ENCODE data around the gene TMEM79. TPM values are rescaled to one million over a fixed set of nuclear protein-coding genes. Genes with fewer than 3 reads are reported as not detected.
A peak's percentile ranks its signal among the peaks of the same experiment; 100 is the strongest.

TMEM79 gene
- total RNA-seq, 1 experiment from 2014 or later, result 8.1 TPM

DNA sequence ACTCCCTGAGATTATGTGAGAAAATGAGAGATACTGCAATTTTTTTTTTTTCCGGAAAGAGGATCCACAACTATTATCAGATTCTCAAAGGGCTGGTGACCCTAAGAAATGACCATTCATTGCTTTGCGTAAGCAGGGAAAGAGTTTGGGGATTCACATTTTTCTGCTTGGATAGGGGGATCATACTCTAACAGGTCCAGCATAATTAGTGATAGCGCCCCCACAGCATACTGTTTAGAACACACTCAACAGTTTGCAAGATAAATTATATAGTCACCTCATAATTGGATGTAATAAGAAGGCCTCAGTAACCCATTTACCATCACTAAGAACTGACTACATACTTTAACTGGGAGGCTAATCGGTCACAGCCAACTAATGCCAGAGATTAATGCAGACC, 52.1 kb downstream of the TMEM79 start:
- CTCF ChIA-PET, result interaction anchor here (0.6 to 10.0 kb wide), 13 partner anchors 9 to 437 kb away, joined by 3 to 152 read pairs (median 4); no protein-coding TSS in a partner anchor
- Mint-ChIP-seq H3K4me3 (ENCODE audit: unreplicated experiment) (peak overlapping the region; percentile 96), H3K27ac (ENCODE audit: low read depth, unreplicated experiment) (peak overlapping the region; percentile 76), H3K27me3 (ENCODE audit: insufficient read depth, unreplicated experiment) (no peaks in the 10 kb centered on the region), H3K36me3 (ENCODE audit: insufficient read depth, unreplicated experiment) (peaks cover 57% of the 10 kb centered on the region), H3K9me3 (ENCODE audit: unreplicated experiment) (no peaks in the 10 kb centered on the region), H3K4me1 (ENCODE audit: insufficient read depth, unreplicated experiment) (peaks cover 24% of the 10 kb centered on the region)
- TF ChIP-seq, protein P1, sequence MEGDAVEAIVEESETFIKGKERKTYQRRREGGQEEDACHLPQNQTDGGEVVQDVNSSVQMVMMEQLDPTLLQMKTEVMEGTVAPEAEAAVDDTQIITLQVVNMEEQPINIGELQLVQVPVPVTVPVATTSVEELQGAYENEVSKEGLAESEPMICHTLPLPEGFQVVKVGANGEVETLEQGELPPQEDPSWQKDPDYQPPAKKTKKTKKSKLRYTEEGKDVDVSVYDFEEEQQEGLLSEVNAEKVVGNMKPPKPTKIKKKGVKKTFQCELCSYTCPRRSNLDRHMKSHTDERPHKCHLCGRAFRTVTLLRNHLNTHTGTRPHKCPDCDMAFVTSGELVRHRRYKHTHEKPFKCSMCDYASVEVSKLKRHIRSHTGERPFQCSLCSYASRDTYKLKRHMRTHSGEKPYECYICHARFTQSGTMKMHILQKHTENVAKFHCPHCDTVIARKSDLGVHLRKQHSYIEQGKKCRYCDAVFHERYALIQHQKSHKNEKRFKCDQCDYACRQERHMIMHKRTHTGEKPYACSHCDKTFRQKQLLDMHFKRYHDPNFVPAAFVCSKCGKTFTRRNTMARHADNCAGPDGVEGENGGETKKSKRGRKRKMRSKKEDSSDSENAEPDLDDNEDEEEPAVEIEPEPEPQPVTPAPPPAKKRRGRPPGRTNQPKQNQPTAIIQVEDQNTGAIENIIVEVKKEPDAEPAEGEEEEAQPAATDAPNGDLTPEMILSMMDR (IDR thresholded peaks at IDR 0.05; ENCODE audit: unreplicated experiment), result peak; percentile 24
- DNase-seq (ENCODE audit: unreplicated experiment), result peak; percentile 32
- no TSS peak for BruUV-seq (replicated peaks)
- intact Hi-C loops (cut with micrococcal nuclease), result no loop called here
- POLR2A ChIA-PET, result interaction anchor here (0.6 to 3.1 kb wide), 11 partner anchors 10 to 1926 kb away, joined by 3 to 39 read pairs (median 4); partner anchors contain the start of genes MEF2D, PMF1 and SMG5

GRCh38 chr1:156337052-156337887, 53.1 kb downstream of the TMEM79 start:
- intact Hi-C loops (cut with micrococcal nuclease), result no loop called here
- Mint-ChIP-seq H3K36me3 (ENCODE audit: insufficient read depth, unreplicated experiment) (peaks cover 47% of the 10 kb centered on the region), H3K27ac (ENCODE audit: low read depth, unreplicated experiment) (peak overlapping the region; percentile 76), H3K4me3 (ENCODE audit: unreplicated experiment) (peak overlapping the region; percentile 96), H3K27me3 (ENCODE audit: insufficient read depth, unreplicated experiment) (no peaks in the 10 kb centered on the region), H3K9me3 (ENCODE audit: unreplicated experiment) (no peaks in the 10 kb centered on the region), H3K4me1 (ENCODE audit: insufficient read depth, unreplicated experiment) (peaks cover 24% of the 10 kb centered on the region)
- TF ChIP-seq, protein P1 (IDR thresholded peaks at IDR 0.05; ENCODE audit: unreplicated experiment), result no peak
- ChIA-PET POLR2A (interaction anchor here (0.6 to 3.1 kb wide), 31 partner anchors 8 to 430 kb away, joined by 3 to 39 read pairs (median 4); partner anchors contain the start of genes GLMP, GPATCH4, MEF2D and MRPL24), CTCF (interaction anchor here (0.6 to 10.0 kb wide), 16 partner anchors 8 to 652 kb away, joined by 3 to 152 read pairs (median 4); no protein-coding TSS in a partner anchor)
- peak; percentile 29 for DNase-seq (ENCODE audit: unreplicated experiment)
- TSS peak; percentile 34 for BruUV-seq (replicated peaks)

DNA sequence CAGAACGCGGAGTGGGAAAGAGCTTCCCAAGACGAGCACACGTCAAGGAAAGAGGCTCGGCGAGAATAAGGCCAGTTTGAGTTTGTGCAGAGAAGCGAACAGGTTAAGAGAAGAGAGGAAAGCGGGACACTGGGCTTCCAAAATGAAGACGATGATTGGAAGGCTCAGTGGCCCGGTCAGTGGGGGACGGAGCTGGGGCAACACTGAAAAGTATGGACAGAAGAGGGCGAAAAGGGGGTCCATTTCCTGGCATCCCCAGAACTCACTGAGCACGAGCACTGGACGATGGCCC, 53.7 kb downstream of the TMEM79 start:
- H3K4me3 Mint-ChIP-seq (ENCODE audit: unreplicated experiment), result peak overlapping the region; percentile 96
- H3K27me3 Mint-ChIP-seq (ENCODE audit: insufficient read depth, unreplicated experiment), result no peaks in the 10 kb centered on the region
- H3K36me3 Mint-ChIP-seq (ENCODE audit: insufficient read depth, unreplicated experiment), result peaks cover 41% of the 10 kb centered on the region
- H3K4me1 Mint-ChIP-seq (ENCODE audit: insufficient read depth, unreplicated experiment), result peaks cover 24% of the 10 kb centered on the region
- H3K27ac Mint-ChIP-seq (ENCODE audit: low read depth, unreplicated experiment), result peak overlapping the region; percentile 76
- DNase-seq (ENCODE audit: unreplicated experiment), result no peak
- POLR2A ChIA-PET, result interaction anchor here (0.6 to 3.1 kb wide), 25 partner anchors 9 to 430 kb away, joined by 3 to 39 read pairs (median 4); partner anchors contain the start of genes GLMP, MEF2D, MRPL24 and PMF1
- intact Hi-C loops (cut with micrococcal nuclease), result no loop called here
- TF ChIP-seq, protein P1 (IDR thresholded peaks at IDR 0.05; ENCODE audit: unreplicated experiment), result no peak
- H3K9me3 Mint-ChIP-seq (ENCODE audit: unreplicated experiment), result no peaks in the 10 kb centered on the region
- no TSS peak for BruUV-seq (replicated peaks)
- CTCF ChIA-PET, result interaction anchor here (0.7 to 10.0 kb wide), 7 partner anchors 16 to 388 kb away, joined by 3 to 152 read pairs (median 4); no protein-coding TSS in a partner anchor

Data from MCF 10A (cell line).